MM.1S (cell line): Measurements from ENCODE around the gene EXOC4.

Source experiments
- EZH2 ChIP-seq: fragments of 300-600 bp; sonication (generic); optimal IDR thresholded peaks from 2 replicates; pipeline ENCODE3; 2017; ENCODE audit warnings: low read depth, mild to moderate bottlenecking, antibody characterized with exemption, low read length, mixed read lengths
- TF ChIP-seq, protein P1 (sequence below): fragments of 300-600 bp; sonication (generic); IDR thresholded peaks from 2 replicates; pipeline ENCODE4 v1.5.1; 2016; ENCODE audit warnings: antibody characterized with exemption, low read length, mixed read lengths

GRCh38 chr7:133501771-133502170 lies 248.9 kb downstream of the EXOC4 start:
- no peak for TF ChIP-seq EZH2
- TF ChIP-seq, protein P1, sequence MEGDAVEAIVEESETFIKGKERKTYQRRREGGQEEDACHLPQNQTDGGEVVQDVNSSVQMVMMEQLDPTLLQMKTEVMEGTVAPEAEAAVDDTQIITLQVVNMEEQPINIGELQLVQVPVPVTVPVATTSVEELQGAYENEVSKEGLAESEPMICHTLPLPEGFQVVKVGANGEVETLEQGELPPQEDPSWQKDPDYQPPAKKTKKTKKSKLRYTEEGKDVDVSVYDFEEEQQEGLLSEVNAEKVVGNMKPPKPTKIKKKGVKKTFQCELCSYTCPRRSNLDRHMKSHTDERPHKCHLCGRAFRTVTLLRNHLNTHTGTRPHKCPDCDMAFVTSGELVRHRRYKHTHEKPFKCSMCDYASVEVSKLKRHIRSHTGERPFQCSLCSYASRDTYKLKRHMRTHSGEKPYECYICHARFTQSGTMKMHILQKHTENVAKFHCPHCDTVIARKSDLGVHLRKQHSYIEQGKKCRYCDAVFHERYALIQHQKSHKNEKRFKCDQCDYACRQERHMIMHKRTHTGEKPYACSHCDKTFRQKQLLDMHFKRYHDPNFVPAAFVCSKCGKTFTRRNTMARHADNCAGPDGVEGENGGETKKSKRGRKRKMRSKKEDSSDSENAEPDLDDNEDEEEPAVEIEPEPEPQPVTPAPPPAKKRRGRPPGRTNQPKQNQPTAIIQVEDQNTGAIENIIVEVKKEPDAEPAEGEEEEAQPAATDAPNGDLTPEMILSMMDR, result no peak
